Renal pelvis (tissue), 12 donors: ENCODE results near the gene CTTNBP2NL. TPM values are rescaled to one million over a fixed set of nuclear protein-coding genes. Genes with fewer than 3 reads are reported as not detected.
A peak's percentile ranks its signal among the peaks of the same experiment; 100 is the strongest.

Experiments used
- DNase-seq: peaks from one replicate; pipeline ENCODE4 v3.0.0-alpha.2; 2013
- long read RNA-seq, 16 experiments: transcript quantifications; one replicate each; lab custom pipeline, GENCODE V29; 2026
- polyA plus RNA-seq, 3 donors: library from polyadenylated mRNA; unstranded; fragments of 120-200 nt; gene quantifications; one replicate each; pipeline ENCODE4 v1.2.1, GENCODE V29; 2013; ENCODE audit not compliant: insufficient read length in 3 of 3

The CTTNBP2NL gene, protein sequence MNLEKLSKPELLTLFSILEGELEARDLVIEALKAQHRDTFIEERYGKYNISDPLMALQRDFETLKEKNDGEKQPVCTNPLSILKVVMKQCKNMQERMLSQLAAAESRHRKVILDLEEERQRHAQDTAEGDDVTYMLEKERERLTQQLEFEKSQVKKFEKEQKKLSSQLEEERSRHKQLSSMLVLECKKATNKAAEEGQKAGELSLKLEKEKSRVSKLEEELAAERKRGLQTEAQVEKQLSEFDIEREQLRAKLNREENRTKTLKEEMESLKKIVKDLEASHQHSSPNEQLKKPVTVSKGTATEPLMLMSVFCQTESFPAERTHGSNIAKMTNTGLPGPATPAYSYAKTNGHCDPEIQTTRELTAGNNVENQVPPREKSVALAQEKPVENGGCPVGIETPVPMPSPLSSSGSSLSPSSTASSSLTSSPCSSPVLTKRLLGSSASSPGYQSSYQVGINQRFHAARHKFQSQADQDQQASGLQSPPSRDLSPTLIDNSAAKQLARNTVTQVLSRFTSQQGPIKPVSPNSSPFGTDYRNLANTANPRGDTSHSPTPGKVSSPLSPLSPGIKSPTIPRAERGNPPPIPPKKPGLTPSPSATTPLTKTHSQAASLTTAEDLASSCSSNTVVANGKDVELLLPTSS
- polyA plus RNA-seq: 10 to 100 TPM; 36.5 to 42.3 (median 42.1) TPM
- long read RNA-seq, donor 1, full-length matches to known transcripts: 4 of 25 reads
- long read RNA-seq, donor 1, partial matches to known transcripts: 21 of 25 reads
- long read RNA-seq, donor 1, other reads (novel, unspliced or antisense): 0 of 25 reads
- long read RNA-seq, donor 2, full-length matches to known transcripts: 15 of 15 reads
- long read RNA-seq, donor 2, partial matches to known transcripts: 0 of 15 reads
- long read RNA-seq, donor 2, other reads (novel, unspliced or antisense): 0 of 15 reads
- long read RNA-seq, donor 3, full-length matches to known transcripts: 12 of 12 reads
- long read RNA-seq, donor 3, partial matches to known transcripts: 0 of 12 reads
- long read RNA-seq, donor 3, other reads (novel, unspliced or antisense): 0 of 12 reads
- long read RNA-seq, donor 4, full-length matches to known transcripts: 5 of 5 reads
- long read RNA-seq, donor 4, partial matches to known transcripts: 0 of 5 reads
- long read RNA-seq, donor 4, other reads (novel, unspliced or antisense): 0 of 5 reads
- long read RNA-seq, donor 5, full-length matches to known transcripts: 10 of 10 reads
- long read RNA-seq, donor 5, partial matches to known transcripts: 0 of 10 reads
- long read RNA-seq, donor 5, other reads (novel, unspliced or antisense): 0 of 10 reads
- long read RNA-seq, donor 6, full-length matches to known transcripts: 24 of 38 reads
- long read RNA-seq, donor 6, partial matches to known transcripts: 14 of 38 reads
- long read RNA-seq, donor 6, other reads (novel, unspliced or antisense): 0 of 38 reads
- long read RNA-seq, donor 7, full-length matches to known transcripts: 12 of 20 reads
- long read RNA-seq, donor 7, partial matches to known transcripts: 8 of 20 reads
- long read RNA-seq, donor 7, other reads (novel, unspliced or antisense): 0 of 20 reads
- long read RNA-seq, donor 8, full-length matches to known transcripts: 13 of 13 reads
- long read RNA-seq, donor 8, partial matches to known transcripts: 0 of 13 reads
- long read RNA-seq, donor 8, other reads (novel, unspliced or antisense): 0 of 13 reads
- long read RNA-seq, donor 9, full-length matches to known transcripts: 11 of 11 reads
- long read RNA-seq, donor 9, partial matches to known transcripts: 0 of 11 reads
- long read RNA-seq, donor 9, other reads (novel, unspliced or antisense): 0 of 11 reads
- long read RNA-seq, donor 10, full-length matches to known transcripts: 13 of 24 reads
- long read RNA-seq, donor 10, partial matches to known transcripts: 11 of 24 reads
- long read RNA-seq, donor 10, other reads (novel, unspliced or antisense): 0 of 24 reads
- long read RNA-seq, donor 11, full-length matches to known transcripts: 8 of 8 reads
- long read RNA-seq, donor 11, partial matches to known transcripts: 0 of 8 reads
- long read RNA-seq, donor 11, other reads (novel, unspliced or antisense): 0 of 8 reads
- long read RNA-seq, donor 12, full-length matches to known transcripts: 17 of 23 reads
- long read RNA-seq, donor 12, partial matches to known transcripts: 6 of 23 reads
- long read RNA-seq, donor 12, other reads (novel, unspliced or antisense): 0 of 23 reads
- long read RNA-seq, donor 13, full-length matches to known transcripts: 10 of 10 reads
- long read RNA-seq, donor 13, partial matches to known transcripts: 0 of 10 reads
- long read RNA-seq, donor 13, other reads (novel, unspliced or antisense): 0 of 10 reads
- long read RNA-seq, donor 14: 0 reads
- long read RNA-seq, donor 15, full-length matches to known transcripts: 18 of 35 reads
- long read RNA-seq, donor 15, partial matches to known transcripts: 17 of 35 reads
- long read RNA-seq, donor 15, other reads (novel, unspliced or antisense): 0 of 35 reads
- long read RNA-seq, donor 16, full-length matches to known transcripts: 25 of 44 reads
- long read RNA-seq, donor 16, partial matches to known transcripts: 19 of 44 reads
- long read RNA-seq, donor 16, other reads (novel, unspliced or antisense): 0 of 44 reads

DNA sequence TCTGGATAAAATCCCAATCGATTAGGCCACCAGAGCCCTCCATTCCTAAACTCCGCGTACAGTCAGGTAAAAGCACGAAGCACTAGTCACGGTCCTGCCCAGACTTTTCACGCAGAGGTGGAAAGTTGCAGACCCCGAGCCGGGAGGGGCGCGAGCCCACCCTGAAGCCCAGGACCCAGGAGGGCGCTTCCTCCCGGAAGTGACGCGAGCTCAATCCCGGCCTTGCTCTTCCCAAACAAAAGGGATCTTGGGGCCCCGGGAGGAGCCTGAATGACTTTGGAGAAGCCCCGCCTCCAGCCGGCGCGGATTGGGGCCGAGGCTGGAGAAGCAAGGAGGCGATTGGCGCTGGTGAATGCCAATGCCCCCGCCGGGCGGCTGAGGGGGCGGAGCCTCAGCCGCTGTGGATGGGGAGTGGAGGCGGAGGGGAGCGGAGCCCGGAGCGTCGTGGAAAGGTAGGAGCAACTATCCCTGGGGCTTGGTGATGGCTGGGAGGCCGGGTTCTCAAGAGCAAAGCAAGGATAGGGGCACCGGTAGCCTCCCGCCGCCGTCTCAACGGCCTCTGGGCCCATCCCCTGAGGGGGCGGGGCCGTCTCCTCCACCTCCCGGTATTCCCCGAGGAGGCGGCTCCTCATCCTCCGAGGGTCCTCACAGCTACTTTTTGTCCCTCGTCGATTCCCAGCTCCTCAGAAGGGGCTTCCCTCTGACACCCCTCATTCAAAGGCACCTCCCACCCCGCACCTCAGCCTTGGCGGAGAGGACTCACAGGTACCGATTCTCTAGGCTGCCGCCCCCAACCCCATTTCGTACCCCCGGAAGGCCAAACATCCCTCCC, at the start of gene CTTNBP2NL:
TSS of gene CTTNBP2NL (plus strand) at position 394 of the 832 bp plus-strand sequence. CDS start 19,952 bp downstream, outside the sequence.
- DNase-seq: peak; percentile 98

DNA sequence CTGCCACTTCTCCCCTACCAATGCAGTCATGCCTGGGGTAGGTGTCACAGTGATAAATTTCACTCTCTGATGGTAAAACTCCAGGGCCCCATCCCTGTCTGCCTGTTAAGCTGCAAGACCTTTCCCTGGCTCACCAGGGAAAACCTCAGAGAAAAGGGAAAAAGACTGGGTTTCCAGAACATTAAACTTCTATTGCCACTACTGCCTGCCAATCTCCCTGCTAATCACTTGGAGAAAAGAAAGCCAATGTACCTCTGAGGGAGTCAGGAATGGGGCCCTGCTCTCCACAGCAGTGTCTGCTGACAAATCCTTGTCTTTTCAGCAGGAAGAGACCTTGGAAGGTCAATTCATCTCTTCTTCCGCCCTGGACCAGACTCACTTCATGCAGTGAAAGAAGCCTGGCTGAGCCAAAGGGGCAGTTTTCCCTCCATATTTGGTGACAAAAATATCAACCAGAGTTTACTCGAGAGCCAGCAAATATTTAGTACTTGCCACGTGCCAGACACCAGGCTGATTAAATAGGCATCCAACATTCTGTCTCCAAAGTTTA, 49.1 kb upstream of the CTTNBP2NL start:
- no peak for DNase-seq

DNA sequence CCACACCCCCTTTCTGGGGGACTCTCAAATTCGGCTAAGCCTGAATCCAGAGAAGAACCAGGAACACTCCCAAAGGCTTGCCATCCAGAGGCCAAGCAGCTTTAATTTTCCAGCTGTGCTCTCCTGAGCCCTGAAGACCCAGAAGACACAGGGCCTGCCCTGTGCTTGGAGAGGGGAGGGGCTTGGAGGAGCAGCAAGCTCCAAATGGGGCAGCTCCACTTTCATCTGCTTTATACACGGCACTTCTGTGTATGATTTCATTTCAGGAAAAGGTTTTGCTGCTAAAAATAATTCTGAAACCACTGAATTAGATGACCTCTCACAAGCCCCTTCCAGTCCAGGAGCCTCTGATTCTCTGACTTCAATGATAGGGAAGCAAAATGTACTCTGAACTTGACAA, 39.2 kb upstream of the CTTNBP2NL start:
- no peak for DNase-seq

DNA sequence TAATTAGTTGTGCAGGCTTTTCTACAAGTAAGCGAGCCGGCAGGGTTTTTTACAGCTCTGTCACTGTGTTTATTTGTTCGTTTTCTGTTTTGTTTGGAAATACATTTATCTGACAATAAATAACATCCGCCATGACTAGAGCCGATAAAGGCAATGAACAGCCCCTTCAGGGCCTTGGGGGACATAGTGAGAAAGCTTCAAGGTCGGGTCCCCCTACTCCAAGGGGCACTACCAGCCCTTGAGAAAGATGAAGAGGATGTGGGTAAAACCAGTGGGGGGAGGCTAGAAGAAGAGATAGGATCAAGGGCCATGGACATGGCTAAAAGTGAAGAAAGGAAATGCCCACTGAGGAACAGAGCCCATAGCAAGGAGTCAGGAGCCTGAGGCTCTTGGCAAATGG, 38.5 kb upstream of the CTTNBP2NL start:
- no peak for DNase-seq

DNA sequence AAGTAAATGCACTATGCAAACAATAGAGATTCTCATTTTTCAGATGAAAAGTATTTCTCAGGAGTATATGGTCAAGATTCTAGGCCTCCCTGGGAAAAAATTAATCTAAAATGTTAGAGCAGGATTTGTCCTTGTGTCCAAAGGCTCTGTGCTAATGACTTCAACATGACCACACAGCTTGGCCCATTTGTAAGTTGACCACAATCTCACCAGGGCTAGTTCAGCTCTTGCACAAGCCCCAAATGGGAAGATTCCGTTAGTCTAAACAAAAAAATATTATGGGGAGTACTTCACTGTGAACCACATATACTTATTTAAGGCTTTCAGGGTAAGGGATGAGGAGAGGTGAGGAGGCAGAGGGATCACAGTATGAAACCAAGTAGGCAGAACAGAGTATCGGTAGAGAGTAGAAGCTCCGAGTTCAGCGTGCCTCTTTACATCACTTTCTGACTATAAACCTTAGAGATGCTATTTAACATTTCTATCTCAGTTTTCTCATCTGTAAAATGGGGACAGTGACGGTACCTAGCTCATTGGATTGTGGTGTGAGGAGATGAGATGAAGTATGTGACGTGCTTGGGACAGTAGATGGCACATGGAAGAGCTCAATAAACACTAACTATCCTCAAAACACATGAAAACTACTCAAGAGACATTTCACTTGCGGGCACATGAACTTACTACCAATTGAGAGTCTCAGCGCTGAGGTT, 37.8 kb upstream of the CTTNBP2NL start:
- no peak for DNase-seq

DNA sequence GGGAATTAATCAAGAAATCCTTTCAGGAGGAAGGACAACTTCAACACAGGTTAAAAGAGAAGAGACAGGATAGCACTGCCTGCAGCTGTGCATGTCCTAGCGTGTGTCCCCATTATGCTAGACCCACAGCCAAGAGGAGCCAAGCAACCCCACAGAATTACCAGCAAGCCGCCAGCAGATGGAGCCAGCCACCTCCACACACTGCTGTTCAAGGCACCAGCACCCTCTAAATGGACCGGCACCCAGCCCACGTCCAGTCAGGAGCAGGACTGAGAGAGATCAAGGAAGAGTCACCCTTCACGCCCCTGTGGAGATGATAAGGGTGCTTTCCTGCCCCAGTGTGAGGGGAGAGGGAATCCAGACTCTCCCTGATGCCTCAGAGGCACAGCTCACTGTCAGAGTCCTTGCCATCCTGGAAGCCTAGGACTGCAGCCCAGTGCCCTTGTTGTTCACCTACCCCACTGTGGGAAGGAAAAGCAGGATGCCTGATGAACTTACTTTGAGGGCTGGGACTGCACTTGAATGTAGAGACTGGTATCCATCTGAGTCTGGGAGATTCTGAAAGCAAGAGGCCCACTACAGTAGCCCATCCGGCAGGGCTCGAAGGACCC, 37.1 kb upstream of the CTTNBP2NL start:
- no peak for DNase-seq

DNA sequence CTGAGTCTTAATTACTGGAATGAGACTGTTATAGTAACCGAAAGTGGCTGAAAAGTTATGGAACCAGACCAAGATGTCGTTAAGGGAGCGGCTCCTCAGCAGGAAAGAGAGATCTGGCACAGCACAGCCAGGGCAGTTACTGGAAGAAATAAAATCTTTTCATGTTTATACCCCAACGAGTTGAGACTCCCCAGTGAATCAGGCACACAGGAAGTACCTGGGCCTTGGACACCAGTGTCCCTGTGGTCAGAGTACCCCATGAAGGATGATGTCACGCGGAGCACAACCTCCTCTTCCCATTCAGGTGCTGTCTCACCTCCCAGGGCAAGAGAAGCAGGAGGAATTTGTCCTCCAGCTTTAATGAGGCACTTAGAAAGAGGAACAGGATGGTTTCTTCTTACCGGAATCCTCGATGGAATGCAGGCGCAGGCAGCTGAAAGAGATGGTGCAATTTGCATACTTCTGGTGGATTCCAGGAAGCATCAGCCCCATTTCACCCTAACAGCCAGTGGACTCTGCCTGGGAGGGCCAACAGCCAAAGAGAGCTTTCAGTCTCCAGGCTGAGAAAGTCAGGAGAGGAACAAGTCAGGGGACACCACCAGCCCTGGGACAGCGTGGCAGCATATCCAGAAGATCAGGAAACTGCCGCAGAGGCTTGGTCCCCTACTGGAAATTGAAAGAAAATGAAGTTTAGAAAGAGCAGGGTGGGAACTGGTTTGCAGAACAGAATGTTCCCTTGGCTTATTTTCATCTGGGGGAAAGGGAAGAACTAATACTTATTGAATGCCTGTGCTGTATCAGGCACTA, 35.9 kb upstream of the CTTNBP2NL start:
- no peak for DNase-seq

DNA sequence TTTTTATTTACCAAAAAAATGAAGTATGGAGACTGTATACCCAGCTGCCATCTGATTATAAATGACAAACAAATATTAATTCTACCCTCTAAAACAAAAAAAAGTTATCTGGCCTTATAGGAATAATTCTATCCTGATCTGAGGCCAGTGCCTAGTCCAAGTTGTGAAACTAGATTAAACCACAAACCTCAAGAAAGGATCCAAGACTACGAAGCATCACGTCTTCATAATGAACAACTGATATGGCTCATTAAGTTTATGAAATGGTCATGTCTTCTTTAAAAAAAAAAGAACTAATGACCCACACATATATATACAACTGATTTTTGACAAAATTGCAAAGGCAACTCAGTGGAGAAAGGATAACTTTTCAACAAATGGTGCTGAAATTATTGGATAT, 32.4 kb upstream of the CTTNBP2NL start:
- no peak for DNase-seq

DNA sequence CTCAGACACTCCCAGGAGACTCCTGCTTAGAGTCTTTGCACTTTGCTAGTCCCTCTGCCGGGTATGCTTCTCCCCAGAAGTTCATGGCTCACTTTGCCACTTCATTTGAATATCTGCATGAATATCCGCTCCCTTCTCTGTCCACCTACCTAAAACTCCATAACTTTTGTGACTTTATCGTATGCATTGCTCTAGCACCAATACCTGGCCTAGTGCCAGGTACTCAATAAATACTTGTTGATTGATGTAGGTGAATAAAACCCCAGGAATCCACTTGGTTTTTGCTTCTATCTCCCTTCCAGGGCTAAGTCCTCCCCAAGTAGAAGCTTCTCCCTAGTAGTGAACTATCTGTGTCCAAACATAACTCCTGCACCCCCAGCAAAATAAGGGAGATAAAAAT, 27.8 kb upstream of the CTTNBP2NL start:
- no peak for DNase-seq

DNA sequence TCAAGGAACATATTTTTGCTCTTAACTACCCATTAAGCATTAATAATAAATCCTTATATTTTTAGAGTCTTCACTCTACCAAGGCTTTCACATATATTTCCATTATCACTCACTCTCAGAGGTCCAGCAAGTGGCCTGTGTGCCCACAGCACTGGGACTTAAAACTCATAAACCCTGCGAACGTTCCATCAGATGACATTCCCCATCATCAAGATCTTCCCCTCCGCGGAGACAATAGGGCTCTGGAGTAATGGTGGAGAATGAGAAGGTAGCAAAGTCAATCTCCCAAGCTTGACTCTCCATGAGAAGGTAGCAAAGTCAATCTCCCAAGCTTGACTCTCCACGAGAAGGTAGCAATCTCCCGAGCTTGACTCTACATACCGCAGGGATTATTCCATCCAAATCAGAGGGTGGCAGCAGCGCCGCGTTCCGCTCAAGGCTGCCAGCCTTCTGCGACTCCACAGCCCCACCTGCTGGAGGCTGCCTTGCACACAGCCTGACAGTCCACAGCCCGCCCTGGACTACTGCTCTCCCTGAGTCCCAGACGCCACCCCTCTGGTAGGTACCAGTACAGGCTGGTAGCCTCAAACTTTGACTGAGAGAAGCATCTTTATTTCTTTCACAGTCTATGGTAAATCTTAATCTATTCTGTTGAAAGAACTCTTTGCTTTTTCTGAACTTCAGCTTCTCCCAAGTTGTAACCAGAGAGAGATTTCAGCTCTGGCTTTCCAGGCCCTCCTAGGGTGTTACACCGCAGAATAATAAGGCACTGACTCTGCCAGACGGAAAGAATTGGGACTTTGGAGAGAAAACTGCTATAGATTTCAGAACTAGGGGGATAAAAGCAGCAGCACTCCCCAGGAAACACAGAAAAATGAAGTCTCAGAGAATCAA, 26.4 kb upstream of the CTTNBP2NL start:
- peak; percentile 72 for DNase-seq

- DNase-seq: no peak
Observed at GRCh38 chr1:112370996-112371395, 25.0 kb upstream of the CTTNBP2NL start.

- no peak for DNase-seq
Observed at GRCh38 chr1:112371775-112372174, 24.2 kb upstream of the CTTNBP2NL start.

GRCh38 chr1:112373806-112374205, 22.2 kb upstream of the CTTNBP2NL start:
- no peak for DNase-seq

DNA sequence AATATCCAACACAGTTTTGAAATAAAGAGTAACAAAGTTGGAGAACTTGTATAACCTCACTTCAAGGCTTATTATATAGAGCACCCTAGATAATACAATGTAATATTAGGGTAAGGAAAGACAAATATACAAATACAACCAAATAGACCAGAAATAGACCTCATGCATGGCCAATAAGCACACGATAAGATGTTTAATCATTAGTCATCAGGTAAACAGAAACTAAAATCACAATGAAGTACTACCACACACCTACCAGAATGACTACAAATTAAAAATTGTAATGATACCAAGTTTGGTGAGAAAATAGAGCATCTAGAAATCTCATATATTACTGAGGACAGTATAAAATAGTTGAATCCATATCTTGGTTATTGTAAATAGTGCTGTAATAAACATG, 20.3 kb upstream of the CTTNBP2NL start:
- DNase-seq: no peak

DNA sequence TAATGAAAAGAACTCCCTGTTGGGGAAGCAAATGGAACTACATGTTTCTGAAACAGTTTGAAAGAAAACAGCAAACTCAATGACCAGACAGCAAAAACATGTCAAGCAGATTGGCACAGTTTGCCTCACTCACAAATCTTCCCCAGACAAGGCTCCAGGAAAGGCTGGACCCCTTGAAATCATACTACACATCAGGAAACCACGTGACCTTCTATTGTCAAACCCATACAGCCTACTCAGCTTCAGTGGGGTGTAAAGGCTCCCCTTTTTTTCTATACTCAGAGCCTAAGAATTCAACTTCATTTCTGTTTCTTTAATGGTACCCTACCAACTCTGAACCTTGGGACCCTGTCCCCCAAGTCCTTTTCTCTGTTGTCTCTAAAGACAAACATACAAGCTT, 15.7 kb upstream of the CTTNBP2NL start:
- DNase-seq: no peak
